ENCODE results near the gene LAD1. TPM values are rescaled to one million over a fixed set of nuclear protein-coding genes. Genes with fewer than 3 reads are reported as not detected.

The LAD1 gene
- total RNA-seq, 1 donor from 2014 or later, result not detected

DNA sequence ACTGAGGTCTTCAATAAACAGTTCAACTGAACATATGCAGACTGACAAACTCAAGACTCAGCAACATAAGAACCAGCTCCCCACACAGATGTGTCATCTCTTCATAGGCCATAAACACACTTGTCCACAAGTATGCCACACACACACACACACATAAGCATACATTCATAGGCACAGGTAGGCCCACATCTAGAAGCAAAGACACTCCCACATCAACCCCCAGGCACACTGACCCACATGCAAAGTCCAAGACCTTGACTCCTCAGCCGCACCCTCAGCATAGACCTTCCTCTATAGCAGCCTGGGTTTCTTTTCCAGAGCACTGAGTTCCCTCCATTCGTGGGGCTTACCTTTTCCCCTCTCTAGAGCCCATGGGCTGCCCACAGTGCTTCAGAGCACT is 1.4 kb downstream of the LAD1 start:
- no peak overlapping the region for H3K4me3 Mint-ChIP-seq

DNA sequence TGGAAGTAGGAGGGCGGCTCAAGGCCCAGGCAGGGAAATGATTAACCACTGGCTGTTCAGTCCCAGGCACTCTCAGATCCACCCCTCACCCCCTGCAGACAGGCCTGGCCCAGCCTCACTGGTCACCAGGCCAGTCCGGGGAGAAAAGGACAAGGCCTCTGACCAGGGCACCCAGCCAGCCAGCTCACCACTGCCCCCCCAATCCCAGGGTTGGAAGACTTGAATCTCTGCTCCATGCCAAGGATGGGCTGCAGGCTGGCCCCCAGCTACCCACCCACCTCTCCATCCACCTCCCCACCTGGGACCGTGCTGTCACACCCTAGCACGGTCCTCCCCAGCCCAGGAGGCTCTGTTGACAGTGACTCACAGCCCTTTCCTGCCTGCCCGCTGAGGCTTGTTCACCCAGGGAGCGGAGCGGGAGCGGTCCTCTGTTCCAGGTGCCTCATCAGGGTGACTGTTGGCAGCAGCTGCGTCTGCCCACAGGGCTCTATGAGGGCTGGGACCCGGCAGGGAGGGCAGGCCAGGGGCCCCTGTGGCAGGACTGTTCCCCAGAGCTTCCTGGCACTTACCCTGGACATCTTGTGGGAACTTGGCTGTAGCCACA is 2.2 kb downstream of the LAD1 start:
- H3K4me3 Mint-ChIP-seq, result no peak overlapping the region
- no peaks in the 10 kb centered on the region for H3K9me3 Mint-ChIP-seq
- DNase-seq (ENCODE audit: low spot score), result no peak
- intact Hi-C loops (cut with micrococcal nuclease), result no loop called here
- H3K27ac Mint-ChIP-seq, result no peak overlapping the region
- peaks cover 40% of the 10 kb centered on the region for H3K27me3 Mint-ChIP-seq (ENCODE audit: insufficient read depth)
- no peaks in the 10 kb centered on the region for H3K4me1 Mint-ChIP-seq (ENCODE audit: low read depth)
- no peaks in the 10 kb centered on the region for H3K36me3 Mint-ChIP-seq (ENCODE audit: low read depth)

More for the DNA sequence above, 1.4 kb downstream of the LAD1 start:
- DNase-seq (ENCODE audit: low spot score), result no peak
- H3K36me3 Mint-ChIP-seq (ENCODE audit: low read depth), result no peaks in the 10 kb centered on the region
- intact Hi-C loops (cut with micrococcal nuclease), result no loop called here
- peaks cover 34% of the 10 kb centered on the region for H3K27me3 Mint-ChIP-seq (ENCODE audit: insufficient read depth)
- no peaks in the 10 kb centered on the region for H3K9me3 Mint-ChIP-seq
- no peaks in the 10 kb centered on the region for H3K4me1 Mint-ChIP-seq (ENCODE audit: low read depth)
- H3K27ac Mint-ChIP-seq, result no peak overlapping the region

DNA sequence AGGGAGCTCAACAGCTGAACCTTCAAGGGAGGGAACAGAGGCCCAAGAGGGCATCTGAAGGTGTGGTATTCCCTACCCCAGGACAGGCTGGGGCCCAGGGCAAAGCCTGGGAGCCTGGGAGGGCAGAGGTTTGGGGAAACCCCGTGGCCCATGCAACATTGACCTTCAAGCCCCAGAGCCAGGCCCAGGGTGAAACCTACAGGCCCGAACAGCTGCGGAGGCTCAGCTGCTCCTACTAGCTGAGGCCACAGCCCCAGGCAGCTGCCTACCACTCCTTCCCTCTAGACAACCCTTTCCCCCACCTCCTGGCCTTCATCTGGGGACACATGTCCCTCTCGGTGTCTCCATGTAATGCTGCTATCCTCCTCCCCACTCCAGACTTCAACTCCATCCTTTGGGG is 3.2 kb downstream of the LAD1 start:
- intact Hi-C loops (cut with micrococcal nuclease), result no loop called here
- no peak for DNase-seq (ENCODE audit: low spot score)
- peaks cover 45% of the 10 kb centered on the region for H3K27me3 Mint-ChIP-seq (ENCODE audit: insufficient read depth)
- H3K27ac Mint-ChIP-seq, result no peak overlapping the region
- no peak overlapping the region for H3K4me3 Mint-ChIP-seq
- no peaks in the 10 kb centered on the region for H3K36me3 Mint-ChIP-seq (ENCODE audit: low read depth)
- H3K4me1 Mint-ChIP-seq (ENCODE audit: low read depth), result no peaks in the 10 kb centered on the region
- H3K9me3 Mint-ChIP-seq, result no peaks in the 10 kb centered on the region

DNA sequence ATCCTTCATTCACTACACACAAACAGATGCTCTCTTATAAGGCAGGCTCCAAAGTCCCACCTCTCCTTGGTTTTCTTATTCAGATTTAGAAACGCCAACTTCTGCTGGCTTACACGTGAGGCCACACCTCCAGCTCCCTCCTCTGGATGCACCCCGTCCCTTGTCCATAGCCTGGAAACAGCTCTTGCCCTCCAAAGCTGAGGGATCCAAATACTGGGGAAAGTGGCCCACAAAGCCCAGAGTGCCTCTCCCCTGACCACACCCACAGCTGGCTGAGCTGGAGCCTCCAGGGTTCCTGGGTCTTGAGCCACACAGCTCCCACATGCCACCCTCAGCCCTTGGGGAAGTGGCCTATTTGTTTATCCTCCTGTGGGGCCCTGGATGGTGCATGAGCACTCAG is 4.5 kb downstream of the LAD1 start:
- intact Hi-C loops (cut with micrococcal nuclease), result no loop called here
- Mint-ChIP-seq H3K27me3 (ENCODE audit: insufficient read depth) (peaks cover 39% of the 10 kb centered on the region), H3K4me3 (no peak overlapping the region), H3K27ac (no peak overlapping the region), H3K4me1 (ENCODE audit: low read depth) (no peaks in the 10 kb centered on the region), H3K9me3 (no peaks in the 10 kb centered on the region), H3K36me3 (ENCODE audit: low read depth) (no peaks in the 10 kb centered on the region)
- no peak for DNase-seq (ENCODE audit: low spot score)

DNA sequence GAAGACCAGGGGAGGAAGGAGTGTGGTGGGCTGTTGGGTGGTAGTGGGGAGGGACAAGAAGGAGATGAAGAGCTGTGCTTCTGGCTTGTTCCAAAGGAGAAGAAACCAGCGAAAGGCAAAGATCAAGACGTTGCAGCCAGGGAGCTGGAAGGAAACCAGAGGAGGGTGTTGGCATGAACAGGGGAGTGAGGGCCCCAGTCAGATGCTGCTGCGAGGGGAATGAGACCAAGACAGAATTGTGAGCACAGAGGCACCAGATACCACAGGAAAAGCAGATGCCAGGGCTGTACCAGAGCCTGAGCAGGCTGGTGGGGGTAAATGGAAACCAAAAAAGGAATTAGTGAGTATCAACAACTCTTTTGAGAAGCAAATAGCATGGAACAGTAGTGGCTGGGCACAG is 6.0 kb downstream of the LAD1 start:
- peaks cover 28% of the 10 kb centered on the region for H3K27me3 Mint-ChIP-seq (ENCODE audit: insufficient read depth)
- DNase-seq (ENCODE audit: low spot score), result no peak
- H3K4me3 Mint-ChIP-seq, result no peak overlapping the region
- no peaks in the 10 kb centered on the region for H3K4me1 Mint-ChIP-seq (ENCODE audit: low read depth)
- H3K36me3 Mint-ChIP-seq (ENCODE audit: low read depth), result no peaks in the 10 kb centered on the region
- no peaks in the 10 kb centered on the region for H3K9me3 Mint-ChIP-seq
- intact Hi-C loops (cut with micrococcal nuclease), result no loop called here
- no peak overlapping the region for H3K27ac Mint-ChIP-seq

DNA sequence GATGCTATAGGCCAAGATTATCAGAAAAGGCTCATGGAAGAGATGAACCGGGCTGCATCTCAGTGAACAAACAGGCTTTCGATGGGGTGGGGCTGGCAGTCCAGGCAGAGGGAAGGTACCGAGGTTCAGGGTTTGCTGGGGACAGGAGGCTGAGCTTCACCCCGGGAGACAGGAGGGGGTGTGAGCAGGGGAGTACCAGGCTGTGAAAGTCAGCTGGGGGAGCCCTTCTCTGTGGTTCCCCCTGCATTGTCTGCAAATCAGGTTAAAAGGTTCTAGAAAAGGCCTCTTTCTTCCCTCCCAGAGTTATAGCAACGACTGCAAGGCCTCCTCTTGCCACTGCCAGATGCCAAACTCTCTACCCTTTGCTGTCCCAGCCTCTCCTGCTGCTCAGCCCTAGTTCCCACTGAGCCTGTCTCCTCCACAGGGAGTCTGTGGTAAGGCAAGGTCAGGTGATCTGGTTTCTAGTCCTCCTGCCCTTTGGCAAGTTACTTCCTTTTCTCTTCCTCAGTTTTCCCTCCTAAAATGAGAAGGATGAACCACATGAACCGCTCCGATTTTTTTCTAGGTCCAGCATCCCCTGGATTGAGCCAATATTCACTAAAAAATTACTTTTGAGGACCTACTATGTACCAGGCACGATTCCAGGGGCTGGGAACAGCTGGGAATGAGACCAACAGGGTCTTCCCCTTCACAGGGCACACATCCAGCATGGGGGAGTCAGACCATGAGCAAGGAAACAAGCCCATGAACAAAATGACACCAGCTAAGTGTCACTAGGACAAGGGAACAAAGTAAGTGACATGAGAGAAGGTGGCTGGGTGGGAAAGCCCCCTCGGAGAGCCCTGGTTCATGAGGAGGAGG is 7.2 kb downstream of the LAD1 start:
- intact Hi-C loops (cut with micrococcal nuclease), result no loop called here
- no peaks in the 10 kb centered on the region for H3K36me3 Mint-ChIP-seq (ENCODE audit: low read depth)
- no peak overlapping the region for H3K4me3 Mint-ChIP-seq
- no peaks in the 10 kb centered on the region for H3K4me1 Mint-ChIP-seq (ENCODE audit: low read depth)
- no peaks in the 10 kb centered on the region for H3K9me3 Mint-ChIP-seq
- H3K27ac Mint-ChIP-seq, result no peak overlapping the region
- peaks cover 20% of the 10 kb centered on the region for H3K27me3 Mint-ChIP-seq (ENCODE audit: insufficient read depth)
- no peak for DNase-seq (ENCODE audit: low spot score)

DNA sequence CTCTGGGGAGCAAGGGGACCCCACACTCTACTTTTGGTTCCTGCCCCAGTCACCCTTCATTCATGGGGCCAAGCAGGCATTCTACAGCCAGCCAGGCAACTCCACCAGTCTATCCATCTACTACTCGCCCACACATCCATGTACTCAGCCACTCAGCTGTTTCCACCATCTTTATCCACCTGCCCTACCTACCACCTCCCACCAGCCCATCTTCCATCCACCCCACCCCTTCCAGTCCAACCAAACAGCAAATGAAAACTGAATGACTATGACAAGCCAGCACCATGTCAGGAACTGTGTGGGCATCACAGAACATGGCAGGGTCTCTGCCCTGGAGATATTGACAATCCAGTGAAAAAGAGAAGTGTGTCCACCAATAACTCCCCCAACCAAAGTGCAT is 7.9 kb downstream of the LAD1 start:
- intact Hi-C loops (cut with micrococcal nuclease), result no loop called here
- Mint-ChIP-seq H3K27me3 (ENCODE audit: insufficient read depth) (peaks cover 19% of the 10 kb centered on the region), H3K9me3 (no peaks in the 10 kb centered on the region), H3K27ac (no peak overlapping the region), H3K4me3 (no peak overlapping the region), H3K36me3 (ENCODE audit: low read depth) (no peaks in the 10 kb centered on the region), H3K4me1 (ENCODE audit: low read depth) (no peaks in the 10 kb centered on the region)
- no peak for DNase-seq (ENCODE audit: low spot score)

DNA sequence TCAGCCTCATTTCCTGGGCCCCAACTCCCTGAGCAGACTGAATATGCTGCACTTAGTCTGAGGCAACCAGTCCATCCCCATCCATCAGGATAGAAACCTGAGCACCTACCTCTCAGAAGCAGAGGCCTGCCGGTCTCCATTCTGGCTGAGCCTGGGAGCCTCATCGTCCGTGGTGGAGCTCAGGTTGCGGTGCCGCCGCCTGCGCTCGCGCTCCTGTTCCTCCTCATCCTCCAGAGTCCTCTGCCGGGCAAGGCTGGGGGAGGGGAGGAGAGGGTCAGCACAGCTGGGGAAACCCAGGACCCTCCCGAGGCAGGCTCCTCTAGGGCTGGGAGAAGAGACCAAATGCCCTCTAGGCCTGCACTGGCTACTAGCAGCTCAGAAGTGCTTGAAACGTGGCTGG is 10.1 kb downstream of the LAD1 start:
- Mint-ChIP-seq H3K9me3 (no peaks in the 10 kb centered on the region), H3K4me1 (ENCODE audit: low read depth) (no peaks in the 10 kb centered on the region), H3K4me3 (no peak overlapping the region), H3K27me3 (ENCODE audit: insufficient read depth) (peaks cover 20% of the 10 kb centered on the region), H3K36me3 (ENCODE audit: low read depth) (no peaks in the 10 kb centered on the region), H3K27ac (no peak overlapping the region)
- intact Hi-C loops (cut with micrococcal nuclease), result no loop called here
- DNase-seq (ENCODE audit: low spot score), result no peak

DNA sequence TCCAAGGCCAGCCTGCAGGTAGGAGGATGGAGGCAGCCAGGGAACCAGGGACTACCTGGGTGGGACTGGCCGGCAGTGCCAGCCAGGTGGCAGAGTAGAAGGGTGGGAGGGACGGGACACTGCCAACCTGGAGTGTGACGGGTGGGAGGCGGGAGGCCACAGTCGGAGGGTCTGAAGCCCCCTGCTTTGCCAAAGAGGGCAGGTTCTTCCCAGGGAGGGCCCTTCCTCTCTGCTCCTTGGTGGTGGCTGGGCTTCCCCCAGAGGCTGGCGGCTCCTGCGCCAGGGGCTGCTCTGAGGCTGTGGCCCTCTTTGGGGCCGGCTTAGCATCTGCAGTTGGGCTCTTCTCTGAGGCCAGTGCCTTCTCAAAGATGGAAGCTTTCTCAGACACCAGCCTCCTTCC is 12.9 kb downstream of the LAD1 start:
- Mint-ChIP-seq H3K4me1 (ENCODE audit: low read depth) (no peaks in the 10 kb centered on the region), H3K27me3 (ENCODE audit: insufficient read depth) (peaks cover 4% of the 10 kb centered on the region), H3K9me3 (no peaks in the 10 kb centered on the region), H3K36me3 (ENCODE audit: low read depth) (no peaks in the 10 kb centered on the region), H3K4me3 (no peak overlapping the region), H3K27ac (no peak overlapping the region)
- intact Hi-C loops (cut with micrococcal nuclease), result no loop called here
- DNase-seq (ENCODE audit: low spot score), result no peak

DNA sequence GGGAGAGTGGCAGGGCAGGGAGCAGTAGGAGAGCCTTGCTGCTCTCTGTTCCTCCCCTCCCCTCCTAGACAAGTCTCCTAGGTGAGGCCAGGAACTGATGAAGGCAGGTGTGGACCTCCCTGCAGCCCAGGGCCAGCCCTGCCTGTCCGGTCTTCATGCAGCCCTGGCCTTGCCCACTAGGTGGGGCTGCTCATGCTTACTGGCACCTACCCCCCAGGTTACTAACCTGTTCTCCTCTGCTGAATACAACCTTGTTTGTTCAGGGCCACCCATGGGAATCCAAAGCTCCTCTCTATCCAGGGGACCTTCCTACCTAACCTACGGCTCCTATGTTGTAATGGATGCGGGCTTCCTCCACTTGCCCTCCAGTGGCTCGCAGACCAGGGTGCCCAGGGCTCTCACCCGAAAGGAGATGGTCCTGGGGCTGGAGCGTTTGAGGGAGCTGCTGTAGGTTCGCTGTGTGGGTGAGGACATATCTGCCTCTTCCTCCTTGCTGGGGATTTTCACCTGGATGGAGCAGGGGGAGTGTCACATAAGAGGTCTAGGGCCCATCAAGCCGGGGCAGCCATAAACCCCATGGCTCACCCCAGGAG is 13.7 kb downstream of the LAD1 start:
- no peak overlapping the region for H3K27ac Mint-ChIP-seq
- H3K9me3 Mint-ChIP-seq, result no peaks in the 10 kb centered on the region
- intact Hi-C loops (cut with micrococcal nuclease), result no loop called here
- H3K27me3 Mint-ChIP-seq (ENCODE audit: insufficient read depth), result peaks cover 4% of the 10 kb centered on the region
- H3K36me3 Mint-ChIP-seq (ENCODE audit: low read depth), result no peaks in the 10 kb centered on the region
- no peaks in the 10 kb centered on the region for H3K4me1 Mint-ChIP-seq (ENCODE audit: low read depth)
- DNase-seq (ENCODE audit: low spot score), result peak; percentile 8
- H3K4me3 Mint-ChIP-seq, result no peak overlapping the region

DNA sequence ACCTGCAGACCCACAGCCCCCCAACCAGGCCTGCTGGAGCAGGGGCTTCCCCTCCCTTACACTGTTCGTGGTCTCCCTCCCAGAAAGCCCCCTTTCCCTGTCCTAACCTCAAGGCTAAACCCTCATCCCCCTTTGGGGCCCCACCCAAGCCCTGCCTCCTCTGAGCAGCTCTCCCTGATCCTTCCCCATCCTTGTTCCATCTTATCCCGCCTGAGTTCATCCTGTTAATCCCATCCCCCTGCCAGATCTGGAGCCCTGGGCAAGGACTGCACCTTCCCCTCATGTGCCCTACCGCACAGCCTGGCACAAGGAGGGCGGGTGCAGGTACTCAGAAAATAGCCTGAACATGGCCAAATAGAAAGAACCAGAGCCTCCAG is 14.7 kb downstream of the LAD1 start:
- Mint-ChIP-seq H3K27me3 (ENCODE audit: insufficient read depth) (peaks cover 4% of the 10 kb centered on the region), H3K4me1 (ENCODE audit: low read depth) (no peaks in the 10 kb centered on the region), H3K9me3 (no peaks in the 10 kb centered on the region), H3K36me3 (ENCODE audit: low read depth) (no peaks in the 10 kb centered on the region), H3K27ac (no peak overlapping the region), H3K4me3 (no peak overlapping the region)
- intact Hi-C loops (cut with micrococcal nuclease), result no loop called here
- no peak for DNase-seq (ENCODE audit: low spot score)

DNA sequence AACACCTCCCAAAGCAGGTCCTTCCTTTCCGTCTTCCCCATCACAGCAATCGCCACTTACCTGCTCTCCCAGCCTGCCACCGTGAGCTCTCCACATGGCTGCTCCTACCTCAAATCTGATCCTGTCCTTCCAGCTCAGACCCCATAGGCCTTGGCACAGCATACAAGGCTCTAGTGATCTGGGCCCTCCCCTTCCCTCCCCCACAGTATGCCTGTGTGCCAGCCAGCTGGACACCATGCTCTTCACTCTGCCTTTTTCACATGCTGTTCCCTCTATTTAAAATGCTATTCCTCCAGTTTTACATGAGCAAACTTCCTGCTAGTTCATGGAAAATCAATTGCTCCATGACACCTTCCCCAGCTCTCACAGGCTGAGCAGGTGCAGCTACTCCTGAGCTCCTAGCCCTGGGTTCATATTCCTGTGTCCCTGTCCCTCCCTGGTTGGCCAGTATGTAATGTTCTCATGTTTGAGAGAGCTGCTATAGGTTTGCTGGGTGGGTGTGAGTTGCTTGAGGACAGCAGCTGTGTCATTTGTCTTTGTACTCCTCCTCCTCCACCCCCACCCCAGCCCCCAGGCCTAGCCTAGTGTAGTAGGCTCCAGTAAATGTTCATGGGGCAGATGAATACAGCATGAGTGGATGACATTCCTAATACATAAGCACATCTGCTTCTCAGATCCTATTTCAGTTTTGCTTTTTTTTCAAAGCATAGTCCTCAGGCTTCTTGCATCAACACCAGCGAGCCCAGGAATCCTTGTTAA is 15.3 kb downstream of the LAD1 start:
- intact Hi-C loops (cut with micrococcal nuclease), result no loop called here
- DNase-seq (ENCODE audit: low spot score), result no peak
- Mint-ChIP-seq H3K36me3 (ENCODE audit: low read depth) (no peaks in the 10 kb centered on the region), H3K9me3 (no peaks in the 10 kb centered on the region), H3K4me1 (ENCODE audit: low read depth) (no peaks in the 10 kb centered on the region), H3K4me3 (no peak overlapping the region), H3K27ac (no peak overlapping the region), H3K27me3 (ENCODE audit: insufficient read depth) (peaks cover 4% of the 10 kb centered on the region)

DNA sequence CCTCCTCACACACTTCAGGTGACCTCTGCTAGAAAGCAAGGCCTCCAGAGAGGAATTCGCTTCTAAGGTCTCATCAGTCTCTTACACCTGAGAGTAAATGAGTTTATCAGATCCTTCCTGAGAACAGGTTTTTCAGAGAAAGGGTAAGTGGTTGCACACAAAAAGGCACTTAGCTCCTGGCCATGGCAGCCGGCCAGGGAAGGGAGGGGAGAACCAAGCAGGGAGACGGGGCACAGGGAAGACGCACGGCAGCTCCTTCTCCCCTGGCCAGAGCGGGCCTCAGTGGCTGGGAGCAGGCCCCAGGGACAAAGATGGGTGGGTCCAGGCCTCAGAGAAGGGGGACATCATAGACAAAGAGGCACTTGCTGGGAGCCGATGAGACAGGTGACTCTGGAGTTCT is 18.0 kb downstream of the LAD1 start:
- no peaks in the 10 kb centered on the region for H3K4me1 Mint-ChIP-seq (ENCODE audit: low read depth)
- no peaks in the 10 kb centered on the region for H3K9me3 Mint-ChIP-seq
- no peaks in the 10 kb centered on the region for H3K36me3 Mint-ChIP-seq (ENCODE audit: low read depth)
- intact Hi-C loops (cut with micrococcal nuclease), result no loop called here
- H3K27ac Mint-ChIP-seq, result no peak overlapping the region
- no peak overlapping the region for H3K4me3 Mint-ChIP-seq
- no peak for DNase-seq (ENCODE audit: low spot score)
- H3K27me3 Mint-ChIP-seq (ENCODE audit: insufficient read depth), result peaks cover 4% of the 10 kb centered on the region

Measured in activated T-helper 1 cell treated with anti-CD3 and anti-CD28 coated beads, Interleukin-12 subunit alpha, Interleukin-12 subunit beta, Interleukin-2, Interleukin-4 antibody, amounts not matched to agents 30 ng/mL and 10 ng/mL and 1 ng/mL, durations not matched to agents 14 hours and 24 hours and 36 hours (primary cell).